Measurements from ENCODE around the gene CACNG1. TPM values are rescaled to one million over a fixed set of nuclear protein-coding genes. Genes with fewer than 3 reads are reported as not detected.

The CACNG1 gene
- total and polyA plus RNA-seq, 2 of the 4 experiments (the other 2 are of a cell fraction): not detected

- no peak overlapping the region for H3K56ac ChIP-seq (ENCODE audit: extremely low read depth, insufficient read depth, low read length)
- H3K4ac ChIP-seq (ENCODE audit: low read depth, low read length): no peak overlapping the region
- H3K4me3 ChIP-seq (ENCODE audit: insufficient read depth, low read depth, low read length): no peak overlapping the region
- H2BK5ac ChIP-seq (ENCODE audit: low read depth, low read length, poor library complexity, severe bottlenecking): no peak overlapping the region
- no peak overlapping the region for H2AK5ac ChIP-seq (ENCODE audit: low read depth, low read length)
- dilution Hi-C loops (cut with HindIII; ENCODE audit: low sequenced_read_pairs, unreplicated experiment): no loop called here
- no peak overlapping the region for H2AK9ac ChIP-seq (replicated peaks; ENCODE audit: low read depth, low read length, poor library complexity)
- H4K5ac ChIP-seq (ENCODE audit: low read depth, low read length): no peak overlapping the region
- H3K9me1 ChIP-seq (ENCODE audit: insufficient read depth, low read length): no peaks in the 10 kb centered on the region
- TF ChIP-seq, protein P1, sequence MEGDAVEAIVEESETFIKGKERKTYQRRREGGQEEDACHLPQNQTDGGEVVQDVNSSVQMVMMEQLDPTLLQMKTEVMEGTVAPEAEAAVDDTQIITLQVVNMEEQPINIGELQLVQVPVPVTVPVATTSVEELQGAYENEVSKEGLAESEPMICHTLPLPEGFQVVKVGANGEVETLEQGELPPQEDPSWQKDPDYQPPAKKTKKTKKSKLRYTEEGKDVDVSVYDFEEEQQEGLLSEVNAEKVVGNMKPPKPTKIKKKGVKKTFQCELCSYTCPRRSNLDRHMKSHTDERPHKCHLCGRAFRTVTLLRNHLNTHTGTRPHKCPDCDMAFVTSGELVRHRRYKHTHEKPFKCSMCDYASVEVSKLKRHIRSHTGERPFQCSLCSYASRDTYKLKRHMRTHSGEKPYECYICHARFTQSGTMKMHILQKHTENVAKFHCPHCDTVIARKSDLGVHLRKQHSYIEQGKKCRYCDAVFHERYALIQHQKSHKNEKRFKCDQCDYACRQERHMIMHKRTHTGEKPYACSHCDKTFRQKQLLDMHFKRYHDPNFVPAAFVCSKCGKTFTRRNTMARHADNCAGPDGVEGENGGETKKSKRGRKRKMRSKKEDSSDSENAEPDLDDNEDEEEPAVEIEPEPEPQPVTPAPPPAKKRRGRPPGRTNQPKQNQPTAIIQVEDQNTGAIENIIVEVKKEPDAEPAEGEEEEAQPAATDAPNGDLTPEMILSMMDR (conservative IDR thresholded peaks at IDR 0.05; ENCODE audit: low read depth, low read length): no peak
- no peak for TF ChIP-seq CEBPB (IDR thresholded peaks at IDR 0.05; ENCODE audit: low read depth, low read length)
- no peak for TF ChIP-seq FOS (IDR thresholded peaks at IDR 0.05; ENCODE audit: low read depth, low read length)
- no peak for TF ChIP-seq POLR2A (IDR thresholded peaks at IDR 0.05; ENCODE audit: low read depth, low read length)
- TF ChIP-seq MXI1 (IDR thresholded peaks at IDR 0.05; ENCODE audit: borderline replicate concordance, low read depth, low read length): no peak
- no peak for TF ChIP-seq BHLHE40 (IDR thresholded peaks at IDR 0.05; ENCODE audit: low read depth, low read length)
- TF ChIP-seq, protein P2, sequence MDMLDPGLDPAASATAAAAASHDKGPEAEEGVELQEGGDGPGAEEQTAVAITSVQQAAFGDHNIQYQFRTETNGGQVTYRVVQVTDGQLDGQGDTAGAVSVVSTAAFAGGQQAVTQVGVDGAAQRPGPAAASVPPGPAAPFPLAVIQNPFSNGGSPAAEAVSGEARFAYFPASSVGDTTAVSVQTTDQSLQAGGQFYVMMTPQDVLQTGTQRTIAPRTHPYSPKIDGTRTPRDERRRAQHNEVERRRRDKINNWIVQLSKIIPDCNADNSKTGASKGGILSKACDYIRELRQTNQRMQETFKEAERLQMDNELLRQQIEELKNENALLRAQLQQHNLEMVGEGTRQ (IDR thresholded peaks at IDR 0.05; ENCODE audit: low read depth, low read length): no peak
- TF ChIP-seq NFE2L2 (IDR thresholded peaks at IDR 0.05; ENCODE audit: low read depth, low read length): no peak
- TF ChIP-seq RCOR1 (IDR thresholded peaks at IDR 0.05; ENCODE audit: insufficient replicate concordance, low read length): no peak
- no peak for TF ChIP-seq CHD1 (IDR thresholded peaks at IDR 0.05; ENCODE audit: low read depth, low read length)
- TF ChIP-seq ELK1 (IDR thresholded peaks at IDR 0.05; ENCODE audit: borderline replicate concordance, low read depth, low read length): no peak
- no peak for TF ChIP-seq MAFK (IDR thresholded peaks at IDR 0.05; ENCODE audit: low read depth, low read length)
- peaks cover 27% of the 10 kb centered on the region for H3K27me3 ChIP-seq (ENCODE audit: control insufficient read depth, insufficient read depth, low read length)
- H4K91ac ChIP-seq (ENCODE audit: insufficient read depth, low read depth, low read length): no peak overlapping the region
- H2BK120ac ChIP-seq (ENCODE audit: low read depth, low read length): no peak overlapping the region
- H3K14ac ChIP-seq (replicated peaks; ENCODE audit: low read depth, low read length): no peak overlapping the region
- H2BK15ac ChIP-seq (ENCODE audit: low read depth, low read length): no peak overlapping the region
- no peak overlapping the region for H3K18ac ChIP-seq (ENCODE audit: low read depth, low read length)
- H4K8ac ChIP-seq (ENCODE audit: low read depth in 2 of 2, low read length in 2 of 2): no peak overlapping the region
- ATAC-seq (ENCODE audit: low read depth) (no peak), DNase-seq (no peak)
- H3K23ac ChIP-seq (ENCODE audit: low read depth, low read length): no peak overlapping the region
- H3K9ac ChIP-seq (ENCODE audit: low read depth, low read length): no peak overlapping the region
- no peaks in the 10 kb centered on the region for H3K4me1 ChIP-seq (ENCODE audit: control insufficient read depth, insufficient read depth, low read length)
- intact Hi-C loops (cut with micrococcal nuclease): no loop called here
- no peaks in the 10 kb centered on the region for H4K20me1 ChIP-seq (ENCODE audit: insufficient read depth, low read length)
- no peak overlapping the region for H3K4me2 ChIP-seq (ENCODE audit: low read depth, low read length)
- no peak overlapping the region for H2BK20ac ChIP-seq (ENCODE audit: low read depth, low read length)
- ChIA-PET POLR2A (ENCODE audit: unreplicated experiment) (no interaction called here), CTCF (no interaction called here)
- H3K9me3 ChIP-seq (ENCODE audit: control insufficient read depth, insufficient read depth, low read length): no peaks in the 10 kb centered on the region
- in situ Hi-C loops (cut with MboI; ENCODE audit: low sequenced_read_pairs): no loop called here
- WGBS, 2 experiments (ENCODE audit: extremely low coverage in 2 of 2, insufficient read length in 1 of 2): 57% methylated on average over 1 of the region's 12 CpGs; no CpG with 5 or more reads in 1 of the 2 experiments
- H3K36me3 ChIP-seq (ENCODE audit: control insufficient read depth, insufficient read depth, low read length): no peaks in the 10 kb centered on the region
- H2AFZ ChIP-seq (replicated peaks; ENCODE audit: low read length, poor library complexity): no peak overlapping the region
- BruUV-seq (replicated peaks): no TSS peak
- H3K27ac ChIP-seq (ENCODE audit: insufficient read depth, low read length): no peak overlapping the region
- H3K79me1 ChIP-seq (ENCODE audit: low read depth in 1 of 2, low read length in 2 of 2): no peaks in the 10 kb centered on the region
Measured at GRCh38 chr17:66994930-66995535, 49.3 kb upstream of the CACNG1 start.

All from IMR-90 (cell line).